ENCODE measurements around the gene PTPN23. TPM values are rescaled to one million over a fixed set of nuclear protein-coding genes. Genes with fewer than 3 reads are reported as not detected.

PTPN23 gene
- total RNA-seq, 1 donor from 2014 or later: 30.2 TPM

DNA sequence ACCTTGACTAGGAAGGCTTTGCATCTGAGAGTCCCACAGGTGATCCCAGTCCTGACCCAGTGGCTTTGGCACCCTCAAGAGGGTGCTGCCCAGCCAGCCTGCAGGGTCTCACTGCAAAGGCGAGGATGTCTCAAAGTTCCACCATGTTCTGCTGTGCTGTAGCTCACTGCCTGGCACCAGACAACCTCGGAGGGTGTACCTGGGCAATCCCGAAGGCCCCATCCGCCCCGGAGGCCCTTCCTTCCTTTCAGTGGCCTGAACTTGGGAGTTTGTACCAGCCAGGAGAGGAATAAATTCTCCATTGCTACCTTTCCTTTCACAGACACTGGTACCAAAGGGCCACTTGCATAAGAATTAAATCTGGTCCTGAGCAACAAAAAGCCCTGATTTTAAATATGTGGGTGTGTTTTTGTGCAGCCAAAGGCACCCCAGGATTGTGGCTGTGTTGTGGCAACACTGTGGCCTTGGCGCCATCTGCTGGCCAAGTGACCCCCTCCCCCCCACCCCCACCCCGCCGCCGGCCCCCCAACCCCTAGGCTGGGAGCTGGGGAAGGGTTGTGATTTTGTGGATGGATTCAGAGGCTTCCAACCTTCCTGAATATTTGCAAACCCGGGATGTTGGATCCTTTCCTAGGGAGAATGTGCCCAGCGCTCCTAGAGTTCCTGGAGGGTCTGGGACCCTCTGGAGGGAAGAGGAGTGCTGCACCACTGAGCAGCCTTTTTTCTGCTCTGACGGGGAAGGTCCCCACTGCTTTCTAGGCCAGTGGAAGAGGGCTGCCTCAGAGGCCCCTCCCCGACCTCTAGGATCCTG is 9.7 kb upstream of the PTPN23 start:
- no peaks in the 10 kb centered on the region for H3K36me3 ChIP-seq
- H3K27ac ChIP-seq: no peak overlapping the region
- H3K4me1 ChIP-seq: no peaks in the 10 kb centered on the region
- TF ChIP-seq POLR2AphosphoS5 (IDR thresholded peaks at IDR 0.05; ENCODE audit: insufficient read depth in 1 of 2, low read depth in 1 of 2): no peak
- TF ChIP-seq POLR2A (IDR thresholded peaks at IDR 0.05): no peak
- peak in 1 of 3 experiments; percentile 26 for TF ChIP-seq CTCF (IDR thresholded peaks at IDR 0.05)
- intact Hi-C loops (cut with DNase I): no loop called here
- no peak for DNase-seq (ENCODE audit: extremely low spot score in 2 of 2)
- no peaks in the 10 kb centered on the region for H3K9me3 ChIP-seq
- no peaks in the 10 kb centered on the region for H3K27me3 ChIP-seq
- H3K4me3 ChIP-seq: no peak overlapping the region

- intact Hi-C loops (cut with DNase I): no loop called here
- Histone ChIP-seq H3K27ac (no peak overlapping the region), H3K9me3 (no peaks in the 10 kb centered on the region), H3K36me3 (no peaks in the 10 kb centered on the region), H3K4me3 (no peak overlapping the region), H3K27me3 (no peaks in the 10 kb centered on the region), H3K4me1 (peaks cover 5% of the 10 kb centered on the region)
- no peak for DNase-seq (ENCODE audit: extremely low spot score in 2 of 2)
- TF ChIP-seq POLR2A (IDR thresholded peaks at IDR 0.05) (no peak), CTCF (IDR thresholded peaks at IDR 0.05) (no peak), POLR2AphosphoS5 (IDR thresholded peaks at IDR 0.05; ENCODE audit: insufficient read depth in 1 of 2, low read depth in 1 of 2) (no peak)
These were observed 6.2 kb upstream of the PTPN23 start for GRCh38 chr3:47374587-47374986.

- Histone ChIP-seq H3K9me3 (no peaks in the 10 kb centered on the region), H3K4me3 (no peak overlapping the region), H3K4me1 (peaks cover 14% of the 10 kb centered on the region), H3K27me3 (no peaks in the 10 kb centered on the region), H3K27ac (no peak overlapping the region), H3K36me3 (no peaks in the 10 kb centered on the region)
- TF ChIP-seq POLR2A (IDR thresholded peaks at IDR 0.05): no peak
- TF ChIP-seq POLR2AphosphoS5 (IDR thresholded peaks at IDR 0.05; ENCODE audit: insufficient read depth in 1 of 2, low read depth in 1 of 2): no peak
- TF ChIP-seq CTCF (IDR thresholded peaks at IDR 0.05): no peak
- intact Hi-C loops (cut with DNase I): no loop called here
- DNase-seq (ENCODE audit: extremely low spot score in 2 of 2): no peak
These were observed 4.4 kb upstream of the PTPN23 start for GRCh38 chr3:47376393-47376792.

- TF ChIP-seq CTCF (IDR thresholded peaks at IDR 0.05): no peak
- TF ChIP-seq POLR2AphosphoS5 (IDR thresholded peaks at IDR 0.05; ENCODE audit: insufficient read depth in 1 of 2, low read depth in 1 of 2): no peak
- no peak for TF ChIP-seq POLR2A (IDR thresholded peaks at IDR 0.05)
- no peaks in the 10 kb centered on the region for H3K36me3 ChIP-seq
- no peaks in the 10 kb centered on the region for H3K27me3 ChIP-seq
- no peaks in the 10 kb centered on the region for H3K9me3 ChIP-seq
- DNase-seq (ENCODE audit: extremely low spot score in 2 of 2): no peak
- no peak overlapping the region for H3K4me3 ChIP-seq
- peaks cover 22% of the 10 kb centered on the region for H3K4me1 ChIP-seq
- no peak overlapping the region for H3K27ac ChIP-seq
- intact Hi-C loops (cut with DNase I): no loop called here
These were observed 3.6 kb upstream of the PTPN23 start for GRCh38 chr3:47377186-47377585.

- Histone ChIP-seq H3K4me3 (no peak overlapping the region), H3K27ac (no peak overlapping the region), H3K9me3 (no peaks in the 10 kb centered on the region), H3K27me3 (no peaks in the 10 kb centered on the region), H3K36me3 (no peaks in the 10 kb centered on the region), H3K4me1 (peaks cover 31% of the 10 kb centered on the region)
- no peak for TF ChIP-seq CTCF (IDR thresholded peaks at IDR 0.05)
- TF ChIP-seq POLR2AphosphoS5 (IDR thresholded peaks at IDR 0.05; ENCODE audit: insufficient read depth in 1 of 2, low read depth in 1 of 2): no peak
- intact Hi-C loops (cut with DNase I): no loop called here
- no peak for DNase-seq (ENCODE audit: extremely low spot score in 2 of 2)
These were observed 2.0 kb upstream of the PTPN23 start for GRCh38 chr3:47378869-47379268.

Measured in vagina (tissue), 2 donors.